ENCODE measurements around the gene HNRNPUL2. TPM values are rescaled to one million over a fixed set of nuclear protein-coding genes. Genes with fewer than 3 reads are reported as not detected.
A peak's percentile ranks its signal among the peaks of the same experiment; 100 is the strongest.

The HNRNPUL2 gene
- polyA plus RNA-seq, 1 of the 3 experiments (the other 2 are of a cell fraction) = 33.5 TPM

- peaks cover 12 to 20% of the 10 kb centered on the region in 2 experiments for H3K36me3 ChIP-seq (replicated peaks in 1 of 2; ENCODE audit: control insufficient read depth in 1 of 2, insufficient read depth in 2 of 2, low read length in 1 of 2)
Measured at GRCh38 chr11:62669420-62670161, 57.7 kb downstream of the HNRNPUL2 start.

More at GRCh38 chr11:62669420-62670161, 57.7 kb downstream of the HNRNPUL2 start:
- no peak overlapping the region for H3K4me3 ChIP-seq (ENCODE audit: low read depth in 2 of 2, low read length in 1 of 2)
- no peaks in the 10 kb centered on the region for H3K27me3 ChIP-seq (ENCODE audit: insufficient read depth)
- 76% methylated on average over 4 of the region's 4 CpGs for WGBS (ENCODE audit: low lambda C conversion rate)
- H3K27ac ChIP-seq (ENCODE audit: low read depth in 2 of 2, low read length in 1 of 2) = peak overlapping the region; percentile 28 to 80; a peak in 2 of 4 replicates
- CTCF ChIA-PET = interaction anchor here (1.5 to 1.9 kb wide), 3 partner anchors 11 to 25 kb away, joined by 3 to 8 read pairs (median 4); no protein-coding TSS in a partner anchor
- no peak for TF ChIP-seq MXI1 (IDR thresholded peaks at IDR 0.05; ENCODE audit: low read depth, low read length)
- TF ChIP-seq NRF1 (IDR thresholded peaks at IDR 0.05; ENCODE audit: low read depth, low read length) = no peak
- TF ChIP-seq CHD2 (IDR thresholded peaks at IDR 0.05; ENCODE audit: low read length, partially characterized antibody) = no peak
- TF ChIP-seq EZH2phosphoT487 (IDR thresholded peaks at IDR 0.05; ENCODE audit: borderline replicate concordance, low read depth) = no peak
- TF ChIP-seq MAX (IDR thresholded peaks at IDR 0.05; ENCODE audit: low read depth) = no peak
- TF ChIP-seq RCOR1 (IDR thresholded peaks at IDR 0.05; ENCODE audit: low read length) = no peak
- TF ChIP-seq FOSL2 (IDR thresholded peaks at IDR 0.05; ENCODE audit: borderline replicate concordance, low read depth) = no peak
- no peak for TF ChIP-seq FOXJ3 (CRISPR knock-in tag; IDR thresholded peaks at IDR 0.05)
- no peak for TF ChIP-seq TAF1 (IDR thresholded peaks at IDR 0.05; ENCODE audit: borderline replicate concordance, low read depth, low read length)
- TF ChIP-seq EP300 (IDR thresholded peaks at IDR 0.05; ENCODE audit: borderline replicate concordance in 1 of 2, low read depth in 1 of 2, low read length in 1 of 2) = no peak
- TF ChIP-seq MEF2A (IDR thresholded peaks at IDR 0.05; ENCODE audit: borderline replicate concordance, low read depth) = no peak
- no peak for TF ChIP-seq CTCF (IDR thresholded peaks at IDR 0.05)
- no peak for TF ChIP-seq YY1 (IDR thresholded peaks at IDR 0.05; ENCODE audit: low read depth)
- no peak for TF ChIP-seq GATA2 (CRISPR knock-in tag; IDR thresholded peaks at IDR 0.05)
- TF ChIP-seq FOXM1 (IDR thresholded peaks at IDR 0.05; ENCODE audit: low read depth) = no peak
- TF ChIP-seq SIN3A (IDR thresholded peaks at IDR 0.05; ENCODE audit: borderline replicate concordance, low read depth, low read length) = no peak
- TF ChIP-seq JUND (IDR thresholded peaks at IDR 0.05) = no peak
- no peak for TF ChIP-seq USF2 (IDR thresholded peaks at IDR 0.05; ENCODE audit: borderline replicate concordance, low read depth, low read length)
- H3K4me2 ChIP-seq = no peak overlapping the region
- POLR2A ChIA-PET = no interaction called here
- DNase-seq = no peak
- H3K9ac ChIP-seq = no peak overlapping the region
- H3K9me2 ChIP-seq = no peaks in the 10 kb centered on the region
- peaks cover 25 to 29% of the 10 kb centered on the region in 2 experiments; a peak in 3 of 4 replicates for H3K4me1 ChIP-seq (ENCODE audit: control insufficient read depth in 1 of 2, insufficient read depth in 2 of 2, low read depth in 1 of 2, low read length in 1 of 2)
- peaks cover 43% of the 10 kb centered on the region for H3F3A ChIP-seq (replicated peaks; ENCODE audit: insufficient read depth)
- no peaks in the 10 kb centered on the region for H4K20me1 ChIP-seq (ENCODE audit: insufficient read depth)
- H3K79me2 ChIP-seq (ENCODE audit: insufficient read depth) = peaks cover 76% of the 10 kb centered on the region
- no peak overlapping the region for H2AFZ ChIP-seq (ENCODE audit: low read depth)
- no peaks in the 10 kb centered on the region for H3K9me3 ChIP-seq

Measured in SK-N-SH (cell line).